ENCODE data around the gene LRRC23. TPM values are rescaled to one million over a fixed set of nuclear protein-coding genes. Genes with fewer than 3 reads are reported as not detected.

The LRRC23 gene
- total and polyA plus RNA-seq, 2 of the 13 experiments (the other 11 are each of a cell fraction or from before 2014, with no cell fraction given): 6.0 to 7.8 TPM

DNA sequence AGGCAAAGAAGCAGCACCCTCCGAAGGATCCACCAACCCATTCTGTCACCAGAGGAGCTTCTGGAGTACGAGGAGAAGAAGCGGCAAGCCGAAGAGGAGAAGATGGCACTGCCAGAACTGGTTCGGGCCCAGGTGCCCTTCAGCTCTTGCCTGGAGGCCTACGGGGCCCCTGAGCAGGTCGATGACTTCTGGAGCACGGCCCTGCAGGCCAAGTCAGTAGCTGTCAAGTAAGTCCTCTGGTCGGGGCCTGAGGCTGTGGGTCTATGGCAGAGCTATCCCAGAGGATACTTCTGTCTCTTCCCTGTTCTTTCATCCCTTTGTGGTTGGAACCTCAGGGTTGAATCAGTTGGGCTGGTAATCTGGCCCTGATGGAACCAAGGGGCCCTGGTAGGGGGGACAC lies 43.2 kb upstream of the LRRC23 start:
- no TSS peak for BruUV-seq (replicated peaks)
- WGBS (ENCODE audit: low lambda C conversion rate): 95% methylated on average over 8 of the region's 9 CpGs

More for the DNA sequence above, 43.2 kb upstream of the LRRC23 start:
- intact Hi-C loops (cut with micrococcal nuclease; ENCODE audit: unreplicated experiment) (no loop called here), in situ Hi-C loops (cut with HindIII; ENCODE audit: extremely low pct_ligation_motif_present, low pct_unique_long_range_greater_than_20kb) (no loop called here)
- ATAC-seq (no peak), DNase-seq (ENCODE audit: low spot score) (no peak), FAIRE-seq (no peak)
- Histone ChIP-seq H3K79me2 (ENCODE audit: insufficient read depth, low read length) (no peaks in the 10 kb centered on the region), H3K4me3 (replicated peaks in 1 of 3; ENCODE audit: insufficient read depth in 1 of 3, low read depth in 2 of 3, low read length in 3 of 3) (no peak overlapping the region), H3K36me3 (replicated peaks in 1 of 2; ENCODE audit: control insufficient read depth in 1 of 2, insufficient read depth in 2 of 2, low read length in 2 of 2) (peaks cover 41 to 80% of the 10 kb centered on the region in 2 experiments), H3K4me2 (ENCODE audit: low read depth, low read length) (no peak overlapping the region), H3K9me3 (ENCODE audit: low read length) (no peaks in the 10 kb centered on the region), H2AFZ (ENCODE audit: low read length) (no peak overlapping the region), H3K27me3 (ENCODE audit: control insufficient read depth in 1 of 2, insufficient read depth in 2 of 2, low read length in 2 of 2) (no peaks in the 10 kb centered on the region), H3K9ac (ENCODE audit: insufficient read depth, low read depth, low read length) (no peak overlapping the region), H3K4me1 (ENCODE audit: insufficient read depth, low read length) (peaks cover 3% of the 10 kb centered on the region; the same call in 1 of the 2 replicates), H4K20me1 (ENCODE audit: insufficient read depth, low read length) (no peaks in the 10 kb centered on the region), H3K27ac (ENCODE audit: extremely low read length, insufficient read depth, low read length) (no peak overlapping the region)
- ChIA-PET CTCF (ENCODE audit: low intra/inter-chr PET ratio, low total read pairs) (no interaction called here), POLR2A (interaction anchor here (1.3 kb wide), 1 partner anchor 9 kb away, joined by 3 read pairs; the partner anchor contains the start of gene USP5)
- TF ChIP-seq CENPT (CRISPR knock-in tag; IDR thresholded peaks at IDR 0.05; ENCODE audit: low read depth) (no peak), MAFG (CRISPR knock-in tag; IDR thresholded peaks at IDR 0.05) (no peak), ZFAT (CRISPR knock-in tag; conservative IDR thresholded peaks at IDR 0.05) (no peak), IRF2 (CRISPR knock-in tag; IDR thresholded peaks at IDR 0.05) (no peak), ZFY (CRISPR knock-in tag; IDR thresholded peaks at IDR 0.05) (no peak), UBTF (CRISPR knock-in tag; IDR thresholded peaks at IDR 0.05) (no peak), ZBTB44 (CRISPR knock-in tag; IDR thresholded peaks at IDR 0.05) (no peak)
